ENCODE results near the gene MTF1. TPM values are rescaled to one million over a fixed set of nuclear protein-coding genes. Genes with fewer than 3 reads are reported as not detected.

MTF1 gene
- total RNA-seq, 1 donor from 2014 or later: 5.9 TPM

- no peaks in the 10 kb centered on the region for H3K36me3 ChIP-seq
- no peak overlapping the region for H3K4me3 Mint-ChIP-seq
- H3K4me2 ChIP-seq: no peak overlapping the region
- H3F3A ChIP-seq (ENCODE audit: low read depth): peaks cover 7% of the 10 kb centered on the region
- peaks cover 13% of the 10 kb centered on the region for H3K4me1 Mint-ChIP-seq
- DNase-seq (ENCODE audit: low spot score): no peak
- TF ChIP-seq EZH2 (IDR thresholded peaks at IDR 0.05) (no peak), EZH2phosphoT487 (IDR thresholded peaks at IDR 0.05) (no peak)
- TF ChIP-seq, protein P1, sequence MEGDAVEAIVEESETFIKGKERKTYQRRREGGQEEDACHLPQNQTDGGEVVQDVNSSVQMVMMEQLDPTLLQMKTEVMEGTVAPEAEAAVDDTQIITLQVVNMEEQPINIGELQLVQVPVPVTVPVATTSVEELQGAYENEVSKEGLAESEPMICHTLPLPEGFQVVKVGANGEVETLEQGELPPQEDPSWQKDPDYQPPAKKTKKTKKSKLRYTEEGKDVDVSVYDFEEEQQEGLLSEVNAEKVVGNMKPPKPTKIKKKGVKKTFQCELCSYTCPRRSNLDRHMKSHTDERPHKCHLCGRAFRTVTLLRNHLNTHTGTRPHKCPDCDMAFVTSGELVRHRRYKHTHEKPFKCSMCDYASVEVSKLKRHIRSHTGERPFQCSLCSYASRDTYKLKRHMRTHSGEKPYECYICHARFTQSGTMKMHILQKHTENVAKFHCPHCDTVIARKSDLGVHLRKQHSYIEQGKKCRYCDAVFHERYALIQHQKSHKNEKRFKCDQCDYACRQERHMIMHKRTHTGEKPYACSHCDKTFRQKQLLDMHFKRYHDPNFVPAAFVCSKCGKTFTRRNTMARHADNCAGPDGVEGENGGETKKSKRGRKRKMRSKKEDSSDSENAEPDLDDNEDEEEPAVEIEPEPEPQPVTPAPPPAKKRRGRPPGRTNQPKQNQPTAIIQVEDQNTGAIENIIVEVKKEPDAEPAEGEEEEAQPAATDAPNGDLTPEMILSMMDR (IDR thresholded peaks at IDR 0.05): no peak
- no peak overlapping the region for H3K9ac ChIP-seq
- H3K79me2 ChIP-seq (ENCODE audit: low read depth): peaks cover 19% of the 10 kb centered on the region
- H2AFZ ChIP-seq (replicated peaks): no peak overlapping the region
- H3K4me3 ChIP-seq: no peak overlapping the region
- H3K9me3 Mint-ChIP-seq: no peaks in the 10 kb centered on the region
- H3K27me3 ChIP-seq: no peaks in the 10 kb centered on the region
- H4K20me1 ChIP-seq (ENCODE audit: low read depth): peaks cover 19% of the 10 kb centered on the region
- no peaks in the 10 kb centered on the region for H3K9me3 ChIP-seq (ENCODE audit: low read depth)
- no peak overlapping the region for H3K27ac Mint-ChIP-seq
- peaks cover 8% of the 10 kb centered on the region for H3K4me1 ChIP-seq
- H3K36me3 Mint-ChIP-seq: peaks cover 2% of the 10 kb centered on the region
- no peak overlapping the region for H3K27ac ChIP-seq
- peaks cover 7% of the 10 kb centered on the region for H3K27me3 Mint-ChIP-seq (ENCODE audit: insufficient read depth, low read depth)
These were observed 2.9 kb upstream of the MTF1 start for GRCh38 chr1:37862330-37862729.

DNA sequence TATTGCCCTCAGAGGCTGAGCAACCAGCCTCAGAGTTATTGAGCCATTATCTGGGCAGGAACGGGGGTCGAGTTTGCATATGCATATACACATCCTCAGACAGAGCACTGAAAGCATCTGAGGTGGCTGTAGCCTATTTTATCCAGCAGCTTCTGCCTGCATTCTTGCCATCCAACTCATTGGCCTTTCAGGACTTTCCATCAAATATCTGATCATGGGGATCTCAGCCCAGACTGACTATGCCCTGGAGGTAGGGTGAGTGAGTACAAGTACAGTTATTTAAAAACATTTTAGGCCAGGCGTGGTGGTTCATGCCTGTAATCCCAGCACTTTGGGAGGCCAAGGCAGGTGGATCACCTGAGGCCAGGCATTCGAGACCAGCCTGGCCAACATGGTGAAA lies 1.8 kb upstream of the MTF1 start:
- Mint-ChIP-seq H3K27me3 (ENCODE audit: insufficient read depth, low read depth) (peaks cover 5% of the 10 kb centered on the region), H3K36me3 (peaks cover 4% of the 10 kb centered on the region), H3K4me3 (peak overlapping the region; percentile 96), H3K9me3 (no peaks in the 10 kb centered on the region), H3K4me1 (peaks cover 13% of the 10 kb centered on the region), H3K27ac (no peak overlapping the region)
- H3K79me2 ChIP-seq (ENCODE audit: low read depth): peaks cover 30% of the 10 kb centered on the region
- H4K20me1 ChIP-seq (ENCODE audit: low read depth): peaks cover 22% of the 10 kb centered on the region
- no peak for TF ChIP-seq EZH2phosphoT487 (IDR thresholded peaks at IDR 0.05)
- TF ChIP-seq EZH2 (IDR thresholded peaks at IDR 0.05): no peak
- TF ChIP-seq, protein P1 (IDR thresholded peaks at IDR 0.05): no peak
- peaks cover 8% of the 10 kb centered on the region for H3K4me1 ChIP-seq
- H3K27me3 ChIP-seq: no peaks in the 10 kb centered on the region
- no peak overlapping the region for H3K9ac ChIP-seq
- peaks cover 7% of the 10 kb centered on the region for H3K36me3 ChIP-seq
- H3K27ac ChIP-seq: no peak overlapping the region
- no peak overlapping the region for H3K4me3 ChIP-seq
- no peak for DNase-seq (ENCODE audit: low spot score)
- no peak overlapping the region for H3K4me2 ChIP-seq
- no peaks in the 10 kb centered on the region for H3K9me3 ChIP-seq (ENCODE audit: low read depth)
- peaks cover 7% of the 10 kb centered on the region for H3F3A ChIP-seq (ENCODE audit: low read depth)
- H2AFZ ChIP-seq (replicated peaks): no peak overlapping the region

DNA sequence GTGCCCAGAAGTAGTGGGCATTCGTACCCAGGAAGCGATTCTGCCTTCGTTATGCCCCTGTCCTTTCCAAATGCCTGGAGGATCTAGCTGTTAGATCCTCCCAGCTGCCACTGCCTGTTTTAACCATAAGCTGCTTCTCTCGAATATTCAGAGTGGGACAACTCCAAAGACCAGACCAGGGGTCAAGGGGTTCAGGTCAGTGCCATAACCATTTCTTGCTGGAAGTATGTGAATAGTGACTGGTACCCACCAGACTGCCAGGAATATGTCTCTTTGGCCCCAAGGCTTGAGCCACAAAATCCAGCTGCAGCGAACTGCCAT lies 914 bp upstream of the MTF1 start:
- Mint-ChIP-seq H3K4me1 (peaks cover 14% of the 10 kb centered on the region), H3K27me3 (ENCODE audit: insufficient read depth, low read depth) (peaks cover 5% of the 10 kb centered on the region), H3K36me3 (peaks cover 4% of the 10 kb centered on the region), H3K27ac (peak overlapping the region; percentile 85), H3K9me3 (no peaks in the 10 kb centered on the region), H3K4me3 (peak overlapping the region; percentile 96)
- Histone ChIP-seq H3K9me3 (ENCODE audit: low read depth) (no peaks in the 10 kb centered on the region), H3K79me2 (ENCODE audit: low read depth) (peaks cover 38% of the 10 kb centered on the region), H3K27me3 (no peaks in the 10 kb centered on the region), H3K4me2 (peak overlapping the region; percentile 95), H3K27ac (no peak overlapping the region), H3K4me3 (peak overlapping the region; percentile 98), H3K4me1 (peaks cover 8% of the 10 kb centered on the region), H2AFZ (replicated peaks) (no peak overlapping the region), H3F3A (ENCODE audit: low read depth) (peaks cover 7% of the 10 kb centered on the region), H4K20me1 (ENCODE audit: low read depth) (peaks cover 22% of the 10 kb centered on the region), H3K9ac (no peak overlapping the region), H3K36me3 (peaks cover 7% of the 10 kb centered on the region)
- TF ChIP-seq, protein P1 (IDR thresholded peaks at IDR 0.05): no peak
- TF ChIP-seq EZH2 (IDR thresholded peaks at IDR 0.05) (no peak), EZH2phosphoT487 (IDR thresholded peaks at IDR 0.05) (no peak)
- no peak for DNase-seq (ENCODE audit: low spot score)

Data from neural progenitor cell (in vitro differentiated cells).